Left hindlimb (tissue), 1 donor: Measurements from ENCODE around the gene CELF4.
A peak's percentile ranks its signal among the peaks of the same experiment; 100 is the strongest.

Experiments used
- DNase-seq: peaks from one replicate; pipeline ENCODE4 v3.0.0-alpha.2; 2018

The CELF4 gene

DNA sequence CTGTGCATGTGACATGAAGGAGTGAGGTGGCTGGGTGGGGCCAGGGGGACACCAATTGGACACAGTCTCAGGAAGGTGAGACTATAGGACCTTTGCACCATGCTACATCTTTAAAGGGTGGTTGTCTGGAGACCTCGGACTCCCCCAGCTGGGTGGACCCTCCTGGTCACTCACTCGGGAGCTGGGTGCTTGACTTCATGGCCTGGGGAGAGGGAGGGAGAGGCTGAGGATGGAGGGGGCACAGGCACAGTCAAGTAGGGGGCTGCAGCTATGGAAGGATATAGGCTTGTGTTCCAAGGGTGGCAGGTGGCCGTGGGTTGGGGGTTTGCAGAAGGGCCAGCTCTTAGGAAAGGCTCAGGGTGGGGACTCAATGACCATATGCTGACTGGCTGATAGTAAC lies 7.1 kb upstream of the CELF4 start:
- DNase-seq = no peak

DNA sequence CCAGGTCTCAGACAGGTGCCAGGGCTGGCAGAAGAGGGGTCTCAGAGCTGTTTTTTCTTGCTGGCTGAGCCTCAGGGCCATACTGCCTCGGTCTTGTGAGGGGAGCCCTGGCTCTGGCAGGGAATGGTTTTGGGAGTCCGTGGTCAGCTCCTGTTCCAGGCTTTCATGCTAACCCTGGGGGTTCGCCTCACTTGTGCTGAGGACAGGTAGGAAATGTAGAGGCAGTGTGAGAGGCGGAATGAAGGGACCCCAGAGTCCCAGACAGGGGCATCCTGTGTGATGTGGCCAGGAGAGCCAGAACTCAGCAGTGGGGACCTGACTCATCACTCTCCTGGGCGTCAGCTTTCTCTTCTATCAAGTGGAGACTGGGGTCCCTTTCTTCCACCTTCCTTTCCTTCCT lies 5.7 kb upstream of the CELF4 start:
- no peak for DNase-seq

DNA sequence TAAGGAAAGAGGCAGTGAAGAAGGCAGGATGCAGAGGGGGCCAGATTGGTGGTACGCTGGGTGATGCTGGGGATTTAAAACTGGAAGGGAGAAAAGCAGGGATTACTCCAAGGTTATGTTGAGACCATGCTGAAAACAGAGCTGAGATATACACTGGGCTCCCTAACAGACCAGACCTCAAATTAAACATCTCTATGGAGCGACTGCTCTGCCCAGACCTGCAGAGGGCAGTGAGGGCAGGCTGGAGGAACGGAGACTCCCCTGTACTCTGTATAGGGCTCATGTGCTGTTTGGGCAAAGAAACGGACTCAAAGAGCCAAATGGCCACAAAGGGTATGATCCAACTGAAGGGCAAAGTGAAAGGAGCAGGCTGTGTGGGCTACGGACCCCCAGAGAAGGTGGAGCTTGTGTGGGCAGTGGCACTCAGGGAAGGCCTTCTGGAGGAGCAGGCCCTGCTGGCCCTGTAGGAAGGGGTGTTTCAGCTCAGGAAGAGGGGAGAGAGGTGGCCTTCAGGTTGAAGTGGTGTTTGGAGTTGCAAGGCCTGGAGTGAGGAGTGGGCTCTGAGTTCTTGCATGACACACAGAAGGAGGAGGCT lies 4.8 kb upstream of the CELF4 start:
- no peak for DNase-seq

DNA sequence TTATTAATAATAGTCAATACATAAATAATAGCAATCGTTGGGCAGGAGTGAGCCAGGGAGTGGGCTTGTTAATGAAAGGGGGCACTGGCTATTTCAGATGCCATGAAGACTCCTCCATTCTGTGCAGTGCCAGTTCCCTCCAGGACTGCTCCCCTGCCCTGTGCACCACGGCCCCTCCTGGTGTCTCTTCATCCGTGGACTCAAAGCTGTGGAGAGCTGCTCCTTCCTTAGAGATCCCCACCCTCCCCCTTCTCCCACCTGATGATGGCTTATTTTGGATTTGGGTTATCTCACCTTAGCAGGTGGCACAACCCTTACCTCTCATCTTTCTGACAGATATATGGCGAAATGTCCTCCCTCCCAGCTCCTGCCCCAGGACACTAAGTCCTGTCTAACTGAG lies 3.1 kb upstream of the CELF4 start:
- no peak for DNase-seq

DNA sequence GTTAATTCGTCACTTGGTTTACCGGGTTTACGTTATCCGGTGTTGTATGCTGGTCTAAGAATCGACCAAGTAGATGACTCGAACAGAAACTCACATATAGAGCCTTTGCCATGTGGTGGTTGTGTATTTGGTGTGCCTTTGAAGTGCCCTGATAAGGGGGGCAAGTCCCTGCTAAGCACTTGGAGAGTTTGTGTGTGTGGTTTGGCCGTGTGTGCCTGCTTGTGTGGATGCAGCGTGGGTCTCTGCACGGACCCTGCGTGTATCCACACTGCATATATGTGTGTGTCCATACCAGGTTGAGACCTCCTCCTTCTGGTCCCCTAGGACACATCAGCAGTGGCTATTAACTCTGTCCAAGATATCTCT lies 2.4 kb upstream of the CELF4 start:
- no peak for DNase-seq

DNA sequence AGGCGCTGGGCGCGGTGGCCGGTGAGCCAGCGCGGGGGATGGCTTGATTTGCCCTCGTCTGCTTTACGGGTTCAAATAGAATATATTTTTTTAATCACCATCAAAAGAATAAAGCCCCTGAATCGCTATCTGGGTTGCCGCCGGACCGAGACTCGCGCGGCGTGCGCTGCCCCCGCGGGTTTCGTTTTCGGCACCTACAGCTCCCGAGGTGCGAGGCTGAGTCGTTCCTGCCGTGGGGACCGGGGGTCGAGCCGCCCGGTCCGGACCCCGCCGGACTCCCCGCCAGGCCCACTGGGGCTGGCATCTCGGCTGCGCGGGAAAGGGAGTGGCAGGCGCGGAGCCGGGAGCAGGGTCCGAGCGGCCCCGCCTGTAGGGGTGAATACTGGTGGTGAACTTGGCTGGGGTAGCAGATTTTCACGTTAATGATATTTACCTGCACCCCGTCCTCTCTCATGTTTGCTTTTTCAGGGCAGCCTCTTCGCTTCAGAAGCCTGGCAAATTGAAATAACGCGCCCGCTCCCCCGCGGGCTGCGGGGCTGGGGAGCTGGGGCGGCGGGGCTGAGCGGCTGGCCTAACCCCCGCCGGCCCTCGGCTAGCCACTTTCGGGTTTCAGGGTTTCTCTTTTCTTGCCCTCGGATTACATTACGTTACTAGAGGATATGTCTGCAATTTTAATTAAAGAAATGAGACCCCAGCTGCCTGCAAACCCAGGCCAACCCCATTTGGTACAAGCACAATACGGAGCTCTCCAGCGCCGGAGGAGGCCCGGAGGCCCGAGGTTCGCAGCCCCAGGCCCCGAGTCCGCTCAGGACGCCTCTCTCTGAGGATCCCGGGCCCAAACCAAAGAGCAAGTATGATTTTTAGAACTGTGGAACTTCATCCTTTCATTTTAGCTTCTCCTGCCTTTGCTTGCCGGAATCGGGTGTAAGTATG lies 1.7 kb upstream of the CELF4 start:
- DNase-seq = no peak

DNA sequence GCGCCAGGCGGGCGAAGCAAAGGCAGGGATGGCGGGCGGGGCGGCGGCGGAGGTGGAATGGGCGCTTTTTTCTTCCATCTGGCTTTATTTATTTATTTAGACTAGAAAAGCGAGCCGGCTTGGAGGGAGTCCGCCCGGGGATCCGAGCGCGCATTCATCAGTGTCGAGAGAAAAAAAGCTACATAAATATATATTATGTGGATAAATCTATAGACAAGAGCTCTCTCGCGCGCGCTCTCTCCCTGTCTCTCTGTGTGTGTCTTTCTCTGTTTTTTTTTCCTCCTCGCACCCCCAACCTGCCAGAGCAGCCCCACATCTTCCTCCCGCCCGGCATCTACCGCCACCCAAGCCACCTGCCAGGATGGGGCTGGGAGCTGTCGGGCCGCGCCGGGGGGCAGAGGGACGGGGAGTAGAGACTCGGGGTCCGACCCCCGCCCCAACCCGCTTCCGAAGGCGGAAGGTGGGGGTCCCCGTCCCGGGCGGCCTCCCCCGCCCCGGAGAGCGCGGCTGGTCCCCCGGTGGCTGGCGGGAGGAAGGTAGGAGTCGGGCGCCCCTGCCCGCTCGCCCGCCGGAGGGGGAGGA lies 972 bp upstream of the CELF4 start:
- DNase-seq = no peak

DNA sequence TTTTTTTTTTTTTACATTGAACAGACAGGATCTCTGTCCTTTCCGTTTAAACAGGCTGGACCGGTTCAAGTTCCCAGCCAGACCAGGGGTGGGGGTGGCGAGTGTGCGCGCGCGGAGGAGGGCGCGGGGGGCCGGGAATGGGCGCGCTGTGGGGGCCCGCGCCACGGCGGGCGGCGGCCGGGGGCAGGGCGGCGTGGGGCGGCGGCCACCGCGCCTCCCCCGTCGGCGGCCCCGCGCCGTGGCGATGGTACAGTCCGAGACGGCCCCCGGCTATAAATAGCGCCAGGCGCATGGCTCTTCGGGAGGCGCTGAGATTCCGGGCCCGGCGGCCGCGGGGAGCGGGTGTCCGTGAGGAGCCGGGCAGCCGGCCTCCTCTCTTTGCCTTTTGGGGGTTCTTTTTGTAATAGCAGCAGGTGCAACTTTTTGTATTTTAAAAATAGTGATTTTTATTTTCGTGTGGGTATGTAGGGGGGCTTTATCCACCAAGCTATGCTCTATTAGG lies 430 bp upstream of the CELF4 start:
- peak; percentile 67 for DNase-seq

DNA sequence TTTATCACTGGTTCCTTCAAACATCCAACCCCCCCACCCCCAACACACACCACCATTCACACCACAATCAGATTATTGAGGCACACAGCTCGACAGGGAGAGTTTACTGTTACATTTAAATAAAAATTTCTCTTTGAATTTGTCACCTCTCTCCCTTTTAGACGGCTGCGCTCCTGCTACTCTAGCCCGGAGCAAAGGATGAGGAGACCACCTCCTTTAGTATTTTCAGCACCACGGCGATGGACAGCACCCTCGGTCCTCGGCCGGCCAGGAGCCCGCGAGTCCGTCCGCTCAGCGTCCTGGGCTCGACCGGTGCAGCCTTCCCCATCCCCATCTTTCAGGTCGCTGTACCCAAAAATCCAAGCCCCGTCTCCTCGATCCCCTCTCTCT lies 892 bp downstream of the CELF4 start:
- DNase-seq = peak; percentile 85

DNA sequence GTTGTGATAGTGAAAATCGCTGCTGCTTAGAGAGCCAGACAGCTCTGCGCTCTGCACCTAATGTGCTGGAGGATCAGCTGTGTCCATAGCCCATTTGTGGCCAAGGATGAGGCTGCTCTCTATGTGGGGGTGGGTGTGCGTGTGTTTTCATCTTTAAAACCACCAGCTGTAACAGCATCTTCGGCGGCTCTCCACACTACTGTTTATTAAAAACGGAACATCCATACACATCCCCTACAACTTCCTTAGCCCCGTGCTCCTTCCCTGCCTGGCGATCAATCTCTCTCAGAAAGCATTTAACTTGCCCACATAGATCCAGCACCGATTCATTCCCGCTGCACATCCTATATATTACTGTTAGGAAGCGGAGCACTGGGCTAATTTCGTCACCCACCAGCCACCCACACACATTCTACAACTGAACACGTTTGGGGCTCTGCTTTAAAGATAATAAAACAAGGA lies 1.6 kb downstream of the CELF4 start:
- DNase-seq = no peak

DNA sequence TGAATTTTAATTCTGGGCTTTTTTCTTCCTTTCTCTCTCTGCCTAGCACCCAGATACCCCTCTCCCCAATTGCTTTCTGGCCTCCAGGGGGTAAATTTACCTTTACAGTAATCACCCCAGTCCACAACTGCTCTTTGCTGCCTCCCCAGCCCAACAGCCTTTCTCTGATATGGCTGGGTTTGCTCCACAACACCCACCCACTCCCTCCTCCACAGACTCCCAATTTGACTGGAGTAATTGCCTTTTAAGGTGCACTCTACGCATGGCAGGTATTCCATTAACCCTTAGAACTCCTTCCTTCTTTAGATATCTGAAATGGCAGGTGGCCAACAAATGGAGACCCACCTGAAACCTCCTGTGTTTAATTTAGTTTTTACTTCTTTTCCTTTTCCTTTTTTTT lies 3.6 kb downstream of the CELF4 start:
- DNase-seq = no peak

DNA sequence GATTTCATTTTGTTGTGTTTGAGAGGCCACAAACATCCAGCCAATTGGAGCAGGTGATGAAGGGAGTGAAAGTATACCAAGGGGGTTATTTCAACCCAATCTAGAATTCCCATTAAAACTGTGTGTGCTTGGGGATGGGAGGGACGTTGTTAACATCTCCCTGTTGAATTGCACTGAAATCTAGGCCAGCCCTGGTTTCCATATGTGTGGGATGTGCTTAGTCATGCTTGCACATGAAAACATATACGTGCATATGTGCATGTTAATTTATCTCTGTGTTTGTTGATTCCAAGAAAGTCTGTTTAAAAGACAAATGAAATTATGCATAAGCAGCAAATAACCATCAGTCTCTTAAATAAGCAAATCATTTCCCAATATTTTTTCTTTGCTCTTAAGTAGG lies 5.6 kb downstream of the CELF4 start:
- DNase-seq = no peak

DNA sequence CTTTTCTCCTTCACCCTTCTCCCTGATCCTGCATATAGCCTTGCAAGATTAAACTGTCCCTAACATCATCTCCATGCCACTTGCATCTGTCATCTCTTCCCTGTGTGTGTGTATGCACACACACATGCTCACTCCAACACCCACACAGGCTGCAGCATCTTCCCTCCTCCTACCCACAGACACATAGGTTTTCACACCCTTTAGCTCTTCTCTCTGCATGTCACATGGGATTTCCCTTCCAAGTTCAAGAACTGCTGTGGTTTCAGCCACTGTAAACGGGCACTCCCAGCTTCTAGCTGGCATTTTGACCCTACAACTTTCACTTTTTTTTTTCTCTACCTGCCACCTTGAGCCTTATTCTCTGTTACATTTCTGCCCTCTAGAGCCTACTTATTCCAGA lies 6.4 kb downstream of the CELF4 start:
- no peak for DNase-seq

DNA sequence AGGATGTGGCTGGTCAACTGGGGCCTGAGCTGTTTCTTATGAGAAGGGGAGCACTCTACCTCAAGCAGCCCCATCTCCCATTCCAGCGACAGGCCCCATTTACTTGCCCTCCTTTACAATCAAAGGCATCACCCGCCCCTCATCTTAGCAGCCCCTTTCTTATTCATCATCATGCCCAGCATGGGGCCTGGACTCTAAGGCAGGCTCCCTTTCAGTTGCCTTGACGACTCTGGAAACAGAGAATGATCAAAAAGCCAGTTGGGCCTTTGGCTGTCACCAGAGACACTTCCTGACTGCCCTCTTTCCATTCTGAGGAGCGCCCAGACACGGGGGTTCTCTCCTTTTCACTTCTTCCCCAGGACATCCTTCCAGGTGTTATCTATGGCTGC lies 11.2 kb downstream of the CELF4 start:
- no peak for DNase-seq

DNA sequence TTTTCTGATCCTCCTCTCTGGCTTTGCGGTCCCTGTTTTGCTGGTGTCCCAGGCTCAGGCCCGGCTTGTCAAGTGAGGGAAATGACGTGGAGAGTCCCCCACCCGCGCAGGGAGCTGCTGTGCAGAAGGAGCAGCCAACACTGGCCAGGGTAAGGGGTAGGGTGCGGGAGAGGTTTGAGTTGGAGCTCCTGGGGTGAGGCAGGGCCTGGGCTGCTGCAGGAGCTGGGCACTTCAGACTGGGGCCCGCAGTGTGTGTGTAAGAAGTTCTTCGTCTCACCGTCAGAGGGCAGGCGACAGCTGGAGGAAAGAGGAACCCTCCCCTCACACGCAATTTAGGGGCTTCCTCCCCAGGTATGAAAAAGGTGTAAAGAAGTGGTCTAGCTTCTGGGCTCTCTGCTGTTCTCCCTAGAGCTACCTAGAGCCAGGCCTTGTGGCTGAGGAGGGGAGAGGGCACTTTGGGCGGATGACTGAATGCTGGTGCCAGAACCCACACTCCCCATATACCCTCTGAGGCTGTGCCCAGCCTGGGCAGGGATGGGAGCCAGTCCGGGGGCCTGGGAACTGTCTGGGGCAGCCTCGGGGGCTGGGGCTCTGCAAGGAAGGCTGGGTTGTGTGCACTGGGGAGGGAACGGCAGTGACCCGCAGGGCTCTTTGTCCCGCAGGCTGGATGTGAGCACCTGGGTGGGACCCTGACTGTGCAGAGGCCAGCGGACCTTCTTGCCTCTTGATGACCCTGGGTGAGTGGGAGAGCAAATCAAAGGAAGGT lies 11.8 kb downstream of the CELF4 start:
- no peak for DNase-seq

DNA sequence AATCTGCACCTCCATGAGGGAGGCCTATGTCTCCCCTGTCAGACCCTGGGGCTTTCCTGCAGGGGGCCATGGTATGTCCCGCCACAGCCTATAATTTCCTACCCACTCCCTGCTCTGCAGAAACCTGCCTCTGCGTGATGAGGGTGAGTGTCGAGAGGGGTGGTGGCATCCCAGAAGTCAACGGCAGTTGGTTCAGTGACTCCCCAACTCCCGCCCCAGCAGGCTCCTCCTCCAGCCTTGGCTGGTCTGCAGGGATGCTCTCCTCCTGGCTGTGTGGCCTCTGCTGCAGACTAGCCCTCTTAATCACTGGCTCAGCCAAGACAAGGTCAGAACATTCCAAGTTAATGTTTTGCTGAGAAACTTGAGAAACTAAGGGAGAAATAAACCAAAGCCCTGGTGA lies 13.3 kb downstream of the CELF4 start:
- no peak for DNase-seq

DNA sequence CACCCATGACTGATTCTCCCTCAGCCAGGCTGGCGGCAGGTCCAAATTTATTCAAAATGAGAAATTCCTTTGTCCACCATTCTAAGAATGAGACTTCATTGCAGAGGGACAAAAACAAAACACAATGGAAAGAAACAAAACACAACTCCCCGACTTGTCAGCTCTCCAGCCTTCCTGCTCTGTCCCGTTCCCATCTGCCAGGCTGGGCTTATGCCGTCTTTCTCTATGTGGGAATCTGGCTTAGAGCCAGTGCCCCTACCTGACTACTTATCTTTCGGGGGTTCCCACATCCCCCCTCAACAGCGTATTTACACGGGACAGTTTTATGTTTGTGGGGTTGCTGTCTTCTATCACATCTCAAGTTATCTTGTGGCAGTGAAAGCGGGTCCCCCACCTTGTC lies 13.8 kb downstream of the CELF4 start:
- no peak for DNase-seq

DNA sequence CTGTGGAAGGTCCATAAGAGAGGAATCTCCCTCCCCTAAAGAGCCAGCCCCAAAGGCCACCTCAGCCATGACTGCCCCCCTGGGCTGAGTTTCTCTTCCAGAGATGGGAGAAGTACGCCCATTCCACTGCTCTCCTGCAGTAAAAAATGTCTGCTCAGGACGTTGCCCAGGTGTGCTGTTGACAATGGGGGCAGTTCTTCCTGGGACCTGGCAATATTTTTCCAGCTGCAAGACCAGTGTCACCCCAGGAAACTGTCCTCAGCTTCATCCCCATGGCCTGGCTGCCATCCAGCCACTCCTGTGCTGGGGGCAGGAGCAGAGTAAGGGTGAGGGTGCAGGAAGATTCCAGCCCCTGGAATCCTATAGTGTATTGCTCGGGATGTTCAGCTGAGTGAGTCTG lies 14.3 kb downstream of the CELF4 start:
- no peak for DNase-seq

DNA sequence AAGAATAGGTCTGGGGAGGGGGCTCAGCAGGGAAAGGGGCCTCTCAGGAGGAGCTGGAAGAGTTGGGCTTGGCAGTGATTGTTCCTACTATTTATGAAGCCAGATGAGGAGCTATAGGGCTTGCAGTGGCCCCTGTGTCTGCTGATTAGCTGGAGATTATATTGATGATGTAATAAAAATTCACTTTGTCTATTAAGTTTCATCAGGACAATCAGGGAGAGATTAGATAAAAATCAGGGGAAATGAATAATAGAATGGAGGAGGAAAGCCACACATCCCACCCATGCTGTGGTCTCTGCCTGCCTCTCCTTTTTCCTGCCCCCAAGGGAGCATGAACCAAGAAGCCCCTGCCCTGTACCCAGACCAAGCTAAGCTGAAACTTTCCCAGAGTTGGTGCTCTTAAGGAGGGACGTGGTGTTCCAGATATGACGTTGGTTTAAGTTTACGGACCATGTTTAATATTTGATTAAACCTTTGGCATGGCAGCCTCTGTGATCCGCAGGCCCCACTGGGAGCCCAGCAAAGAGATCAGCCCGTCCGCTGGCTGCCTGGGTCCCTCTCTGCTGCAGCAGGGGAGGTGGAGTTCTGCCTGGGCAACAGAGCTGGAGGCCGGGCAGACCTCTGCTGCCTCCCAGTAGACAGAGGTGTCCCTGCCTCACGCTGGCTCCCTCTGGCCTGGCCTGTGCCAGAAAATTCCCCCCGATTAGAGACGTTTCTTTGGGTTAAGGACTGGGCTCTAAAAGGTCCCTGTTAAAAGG lies 15.3 kb downstream of the CELF4 start:
- no peak for DNase-seq

DNA sequence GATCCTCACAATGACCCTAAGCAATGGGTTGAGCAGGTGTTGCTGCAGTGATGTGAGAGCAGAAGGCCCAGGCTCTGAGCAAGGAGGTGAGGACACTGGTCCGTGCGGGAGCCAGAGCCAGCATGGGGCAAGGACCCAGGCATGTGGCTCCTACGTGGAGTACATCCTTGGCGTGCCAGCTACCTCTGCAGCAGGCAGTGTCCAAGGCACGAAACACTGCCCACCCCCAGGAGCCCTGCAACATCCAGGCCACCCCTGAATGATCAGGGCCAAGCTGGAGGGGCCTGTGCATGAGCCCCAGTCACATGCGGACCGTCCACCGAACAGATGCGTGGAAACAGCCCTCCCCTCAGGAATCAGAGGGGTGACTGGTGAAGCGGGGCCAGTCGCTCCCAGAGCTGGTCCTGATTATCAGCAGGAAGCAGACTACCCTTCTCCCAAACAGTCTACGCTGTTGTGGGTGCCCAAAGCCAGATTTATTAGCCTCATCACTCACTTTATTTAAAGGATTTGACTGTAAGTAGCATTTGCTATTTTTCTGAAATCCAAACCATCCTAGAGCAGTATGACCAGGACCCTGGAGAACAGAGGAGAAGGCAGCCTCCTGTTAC lies 16.8 kb downstream of the CELF4 start:
- no peak for DNase-seq

DNA sequence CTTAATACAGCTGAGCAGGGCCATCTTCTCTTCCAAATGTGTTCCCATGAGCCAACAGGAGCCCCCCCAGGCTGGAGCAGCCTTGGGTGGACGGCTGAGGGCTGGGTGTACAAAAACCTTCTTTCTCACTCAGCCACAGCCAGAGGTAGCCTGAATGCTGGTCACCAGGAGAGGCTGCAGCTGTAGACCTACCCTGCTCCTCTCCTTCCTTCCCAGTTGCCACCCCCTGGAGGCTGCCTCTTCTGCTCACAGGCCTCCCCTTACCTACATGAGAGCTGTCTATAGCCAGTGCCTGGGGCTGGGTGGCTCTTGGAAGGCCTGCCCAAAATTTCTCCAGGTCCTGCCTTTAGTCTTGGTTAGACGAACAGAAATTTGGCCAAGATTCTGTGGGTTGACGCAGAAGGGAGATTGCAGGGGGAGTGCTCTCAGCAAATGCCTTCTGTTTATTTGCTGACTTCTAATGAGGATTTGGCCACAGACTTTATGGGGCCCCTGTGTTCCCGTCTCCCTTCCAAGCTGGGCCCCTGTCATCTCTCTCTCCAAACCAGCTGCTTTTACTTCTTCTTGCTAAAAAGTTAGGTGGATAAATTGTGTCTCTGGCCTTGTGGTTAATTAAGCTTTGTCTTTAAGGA lies 18.3 kb downstream of the CELF4 start:
- no peak for DNase-seq

DNA sequence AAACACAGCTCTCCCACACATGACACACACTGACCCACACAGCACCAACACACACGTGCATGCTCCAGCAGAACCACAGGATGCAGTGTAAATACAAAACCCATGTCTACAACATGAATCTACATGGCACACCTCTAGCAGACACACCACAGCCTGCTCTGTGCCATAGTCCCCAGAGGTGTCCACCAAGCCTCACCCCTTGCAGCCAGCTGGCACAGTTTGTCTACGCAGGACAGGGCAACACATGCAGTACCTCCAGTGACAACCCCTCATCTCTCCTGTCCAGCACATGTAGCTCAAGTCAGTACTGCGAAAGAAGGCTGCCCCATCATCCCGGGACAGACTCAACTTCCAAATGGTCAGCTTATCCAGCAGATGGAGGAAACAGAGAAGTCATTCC lies 18.9 kb downstream of the CELF4 start:
- no peak for DNase-seq
